ENCODE results near the gene CD83.

- TF ChIP-seq CTCF (IDR thresholded peaks at IDR 0.05) (no peak), POLR2A (IDR thresholded peaks at IDR 0.05; ENCODE audit: low read depth) (no peak), POLR2AphosphoS5 (IDR thresholded peaks at IDR 0.05) (no peak), EP300 (IDR thresholded peaks at IDR 0.05) (no peak)
These were observed 58.9 kb downstream of the CD83 start for GRCh38 chr6:14176429-14176828.
